CD14-positive monocyte (primary cell): ENCODE results near the gene DSTYK. TPM values are rescaled to one million over a fixed set of nuclear protein-coding genes. Genes with fewer than 3 reads are reported as not detected.

Experiments
- DNase-seq, 3 donors: peaks; one replicate each; pipeline ENCODE4 v3.0.0-alpha.2; 2011 to 2022
- H2AFZ ChIP-seq: 2 replicates; pipeline ENCODE4 v1.6.0; 2012; ENCODE audit warnings: mild to moderate bottlenecking, low read depth, low read length, inconsistent platforms; ENCODE audit not compliant: insufficient read depth, poor library complexity, severe bottlenecking
- H3K27ac ChIP-seq, 2 donors: 1 replicate in 1 of 2; 2 replicates in 1 of 2; pipeline ENCODE4 v1.5.1; 2012 to 2013; ENCODE audit warnings: low read length in 2 of 2, control low read depth in 1 of 2, inconsistent platforms in 1 of 2, low read depth in 1 of 2, mild to moderate bottlenecking in 1 of 2
- H3K27me3 ChIP-seq, 2 donors: one replicate each; pipeline versions ENCODE4 v1.6.0 to v1.6.1; 2011 to 2013; ENCODE audit warnings: low read length in 2 of 2; ENCODE audit not compliant: control insufficient read depth in 2 of 2, insufficient read depth in 2 of 2
- H3K36me3 ChIP-seq, 2 donors: replicated peaks in 1 of 2; 1 replicate in 1 of 2; 2 replicates in 1 of 2; pipeline versions ENCODE4 v1.5.1 to v1.6.1; 2012 to 2013; ENCODE audit warnings: low read length in 2 of 2, control low read depth in 1 of 2, inconsistent platforms in 1 of 2, mild to moderate bottlenecking in 1 of 2; ENCODE audit not compliant: insufficient read depth in 2 of 2, control insufficient read depth in 1 of 2
- H3K4me1 ChIP-seq, 2 donors: 1 replicate in 1 of 2; 2 replicates in 1 of 2; pipeline versions ENCODE4 v1.5.1 to v1.6.1; 2012 to 2013; ENCODE audit warnings: low read length in 2 of 2, control low read depth in 1 of 2, inconsistent platforms in 1 of 2, mild to moderate bottlenecking in 1 of 2, moderate library complexity in 1 of 2; ENCODE audit not compliant: insufficient read depth in 2 of 2, control insufficient read depth in 1 of 2
- H3K4me2 ChIP-seq: replicated peaks from 2 replicates; pipeline ENCODE3; 2012; ENCODE audit warnings: low read length, moderate library complexity, mild to moderate bottlenecking; ENCODE audit not compliant: poor library complexity, severe bottlenecking; ENCODE audit errors: extremely low read depth
- H3K4me3 ChIP-seq, 3 experiments: fragments of 200-600 bp in 1 of 3; sonication (generic) in 1 of 3; replicated peaks in 1 of 3; 1 replicate in 2 of 3; 2 replicates in 1 of 3; pipeline ENCODE4 v1.5.1; 2011 to 2013; ENCODE audit warnings: low read length in 3 of 3, mild to moderate bottlenecking in 3 of 3, control low read depth in 2 of 3, low read depth in 2 of 3, inconsistent platforms in 1 of 3, moderate library complexity in 1 of 3
- H3K79me2 ChIP-seq: 2 replicates; pipeline ENCODE4 v1.6.0; 2012; ENCODE audit warnings: mild to moderate bottlenecking, control low read depth, inconsistent platforms, low read length, moderate library complexity; ENCODE audit not compliant: insufficient read depth
- H3K9ac ChIP-seq: 2 replicates; pipeline ENCODE4 v1.6.0; 2017; ENCODE audit warnings: low read length, mild to moderate bottlenecking; ENCODE audit not compliant: insufficient read depth, poor library complexity, severe bottlenecking
- H3K9me3 ChIP-seq, 2 donors: replicated peaks in 1 of 2; 1 replicate in 1 of 2; 2 replicates in 1 of 2; pipeline versions ENCODE4 v1.5.1 to v1.6.1; 2012 to 2013; ENCODE audit warnings: low read length in 2 of 2, control low read depth in 1 of 2; ENCODE audit not compliant: control insufficient read depth in 1 of 2, insufficient read depth in 1 of 2
- H4K20me1 ChIP-seq: 2 replicates; pipeline ENCODE4 v1.6.0; 2012; ENCODE audit warnings: mild to moderate bottlenecking, low read length, control low read depth, moderate library complexity; ENCODE audit not compliant: insufficient read depth
- H3K27ac Mint-ChIP-seq, 7 donors: one replicate each; pipeline ENCODE4 v1.8.0; 2020; ENCODE audit warnings: mild to moderate bottlenecking in 7 of 7, mixed read lengths in 7 of 7, moderate library complexity in 6 of 7, inconsistent platforms in 2 of 7
- H3K27me3 Mint-ChIP-seq, 3 donors: one replicate each; pipeline ENCODE4 v1.8.0; 2021 to 2022; ENCODE audit warnings: low read depth in 3 of 3, mild to moderate bottlenecking in 3 of 3, mixed read lengths in 3 of 3, moderate library complexity in 3 of 3, inconsistent platforms in 1 of 3
- H3K36me3 Mint-ChIP-seq, 2 donors: one replicate each; pipeline ENCODE4 v1.8.0; 2020; ENCODE audit warnings: mixed read lengths in 2 of 2, inconsistent platforms in 1 of 2, mild to moderate bottlenecking in 1 of 2
- H3K4me1 Mint-ChIP-seq: one replicate; pipeline ENCODE4 v1.8.0; 2020; ENCODE audit warnings: mild to moderate bottlenecking, mixed read lengths
- H3K4me3 Mint-ChIP-seq, 2 donors: one replicate each; pipeline ENCODE4 v1.8.0; 2020; ENCODE audit warnings: mild to moderate bottlenecking in 2 of 2, mixed read lengths in 2 of 2, moderate library complexity in 1 of 2
- H3K9me3 Mint-ChIP-seq, 7 donors: one replicate each; pipeline ENCODE4 v1.8.0; 2020 to 2022; ENCODE audit warnings: mixed read lengths in 7 of 7, mild to moderate bottlenecking in 6 of 7, moderate library complexity in 6 of 7, inconsistent platforms in 2 of 7
- WGBS: methylation state at CpG from one replicate; pipeline ENCODE4 v1.1.5; 2013; ENCODE audit warnings: missing lambda C conversion rate; ENCODE audit not compliant: insufficient coverage; 5-methylcytosine and 5-hydroxymethylcytosine counted together
- intact Hi-C, 2 donors: fragments of 100-400 bp; cut with micrococcal nuclease; formaldehyde crosslinking; loops; one replicate each; pipeline versions ENCODE4 v1.15.0 to v1.15.1; 2023
- polyA plus RNA-seq, 3 donors: library from polyadenylated mRNA; depleted of rRNA in 1 of 3; unstranded in 2 of 3; stranded (reverse) in 1 of 3; fragments of 300-500 nt in 2 of 3; fragments of >200 nt in 1 of 3; fragmentation: Illumina TruSeq in 2 of 3; gene quantifications; 1 replicate in 2 of 3; 2 replicates in 1 of 3; pipeline ENCODE4 v1.2.3, GENCODE V29; 2012 to 2021
- TF ChIP-seq, protein P1 (sequence below): fragments of 200-600 bp; IDR thresholded peaks from one replicate; pipeline ENCODE4 v1.8.0; 2022; ENCODE audit warnings: antibody characterized with exemption, mild to moderate bottlenecking

DSTYK gene
- polyA plus RNA-seq, 3 donors = 2.9 to 6.5 (median 3.8) TPM

DNA sequence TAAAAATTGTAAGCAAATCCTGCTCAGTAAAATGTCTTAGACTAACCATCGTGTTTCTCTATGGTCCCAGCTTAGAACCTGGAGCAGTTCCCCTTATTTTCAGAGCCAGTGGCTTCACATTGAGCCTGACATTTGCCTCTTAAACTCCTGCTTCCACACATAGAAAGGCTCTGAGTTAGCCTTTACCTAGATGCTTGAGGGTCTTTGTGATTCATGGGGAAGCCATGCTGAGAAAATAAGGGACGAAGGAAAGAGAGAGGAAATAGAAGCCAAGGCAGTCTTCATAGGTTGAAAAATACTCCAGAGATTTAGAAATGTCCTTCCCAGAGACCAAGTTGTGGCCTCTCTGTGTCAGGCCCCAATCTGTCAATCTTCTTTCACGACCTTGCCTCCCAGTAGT, 73.6 kb downstream of the DSTYK start:
- no peaks in the 10 kb centered on the region for H3K36me3 ChIP-seq
- no peaks in the 10 kb centered on the region for H3K9me3 ChIP-seq
- peak overlapping the region in 5 of 7 donors; percentile 27 to 55 (median 37) for H3K27ac Mint-ChIP-seq
- WGBS = 73% methylated on average over 3 of the region's 3 CpGs
- H3K79me2 ChIP-seq = no peaks in the 10 kb centered on the region
- H3K4me1 Mint-ChIP-seq = peaks cover 20% of the 10 kb centered on the region
- no peak overlapping the region for H2AFZ ChIP-seq
- H3K27me3 Mint-ChIP-seq = peaks cover 0 to 2% (median under 1%) of the 10 kb centered on the region in 3 donors
- no peak overlapping the region for H3K9ac ChIP-seq
- H3K27ac ChIP-seq = peak overlapping the region in 1 of 2 donors; percentile 38
- H3K4me1 ChIP-seq = peaks cover 15 to 16% of the 10 kb centered on the region in 2 donors
- H3K36me3 Mint-ChIP-seq = peaks cover 0 to 3% of the 10 kb centered on the region in 2 donors
- no peak overlapping the region for H3K4me3 ChIP-seq
- no peak overlapping the region for H3K4me3 Mint-ChIP-seq
- no peaks in the 10 kb centered on the region for H4K20me1 ChIP-seq
- no peak overlapping the region for H3K4me2 ChIP-seq
- H3K9me3 Mint-ChIP-seq = no peaks in the 10 kb centered on the region
- no peaks in the 10 kb centered on the region for H3K27me3 ChIP-seq
- no peak for DNase-seq
- TF ChIP-seq, protein P1, sequence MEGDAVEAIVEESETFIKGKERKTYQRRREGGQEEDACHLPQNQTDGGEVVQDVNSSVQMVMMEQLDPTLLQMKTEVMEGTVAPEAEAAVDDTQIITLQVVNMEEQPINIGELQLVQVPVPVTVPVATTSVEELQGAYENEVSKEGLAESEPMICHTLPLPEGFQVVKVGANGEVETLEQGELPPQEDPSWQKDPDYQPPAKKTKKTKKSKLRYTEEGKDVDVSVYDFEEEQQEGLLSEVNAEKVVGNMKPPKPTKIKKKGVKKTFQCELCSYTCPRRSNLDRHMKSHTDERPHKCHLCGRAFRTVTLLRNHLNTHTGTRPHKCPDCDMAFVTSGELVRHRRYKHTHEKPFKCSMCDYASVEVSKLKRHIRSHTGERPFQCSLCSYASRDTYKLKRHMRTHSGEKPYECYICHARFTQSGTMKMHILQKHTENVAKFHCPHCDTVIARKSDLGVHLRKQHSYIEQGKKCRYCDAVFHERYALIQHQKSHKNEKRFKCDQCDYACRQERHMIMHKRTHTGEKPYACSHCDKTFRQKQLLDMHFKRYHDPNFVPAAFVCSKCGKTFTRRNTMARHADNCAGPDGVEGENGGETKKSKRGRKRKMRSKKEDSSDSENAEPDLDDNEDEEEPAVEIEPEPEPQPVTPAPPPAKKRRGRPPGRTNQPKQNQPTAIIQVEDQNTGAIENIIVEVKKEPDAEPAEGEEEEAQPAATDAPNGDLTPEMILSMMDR = no peak
- intact Hi-C loops = no loop called here

DNA sequence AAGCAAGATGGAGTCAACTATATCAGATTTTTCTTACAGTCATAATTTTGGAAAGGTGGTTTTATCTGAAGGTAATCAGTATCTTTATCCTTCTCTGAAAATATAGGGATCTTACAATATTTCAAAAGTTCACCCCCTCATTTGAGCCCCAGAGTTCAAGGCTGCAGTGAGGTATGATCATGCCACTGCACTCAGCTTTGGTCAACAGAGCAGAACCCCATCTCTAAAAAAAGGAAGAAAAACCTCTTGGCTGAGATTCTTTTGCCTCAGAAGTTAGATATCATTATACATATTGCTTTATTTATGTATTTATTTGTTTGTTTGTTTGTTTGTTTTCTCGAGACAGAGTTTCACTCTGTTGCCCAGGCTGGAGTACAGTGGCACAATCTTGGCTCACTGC, 78.2 kb downstream of the DSTYK start:
- WGBS = 100% methylated on average over 1 of the region's 1 CpG
- H3K27me3 Mint-ChIP-seq = no peaks in the 10 kb centered on the region
- no peaks in the 10 kb centered on the region for H3K79me2 ChIP-seq
- no peaks in the 10 kb centered on the region for H3K27me3 ChIP-seq
- H2AFZ ChIP-seq = no peak overlapping the region
- no peaks in the 10 kb centered on the region for H3K36me3 Mint-ChIP-seq
- no peak overlapping the region for H3K4me2 ChIP-seq
- no peaks in the 10 kb centered on the region for H3K36me3 ChIP-seq
- no peaks in the 10 kb centered on the region for H3K9me3 ChIP-seq
- H3K4me3 Mint-ChIP-seq = no peak overlapping the region
- peaks cover 4 to 5% of the 10 kb centered on the region in 2 donors for H3K4me1 ChIP-seq
- peaks cover 5% of the 10 kb centered on the region for H3K4me1 Mint-ChIP-seq
- no peak overlapping the region for H3K9ac ChIP-seq
- no peak overlapping the region for H3K27ac ChIP-seq
- no peaks in the 10 kb centered on the region for H3K9me3 Mint-ChIP-seq
- DNase-seq = no peak
- TF ChIP-seq, protein P1 = no peak
- H4K20me1 ChIP-seq = no peaks in the 10 kb centered on the region
- intact Hi-C loops = no loop called here
- no peak overlapping the region for H3K4me3 ChIP-seq
- no peak overlapping the region for H3K27ac Mint-ChIP-seq
